Prostate gland (tissue), 2 donors: Measurements from ENCODE around the gene PDE9A.

Source experiments
- CTCF ChIP-seq, 4 experiments: fragments of 200-600 bp in 2 of 4; fragments of 450-650 bp in 2 of 4; sonication (generic) in 2 of 4; IDR thresholded peaks; 1 replicate in 3 of 4; 2 replicates in 1 of 4; pipeline ENCODE4 v1.5.1; 2016 to 2019; ENCODE audit warnings: antibody characterized with exemption in 4 of 4, mild to moderate bottlenecking in 2 of 4, moderate library complexity in 2 of 4
- POLR2A ChIP-seq: fragments of 450-650 bp; IDR thresholded peaks from one replicate; pipeline ENCODE4 v1.6.1; 2016; ENCODE audit warnings: antibody characterized with exemption, mild to moderate bottlenecking
- POLR2AphosphoS5 ChIP-seq: sonication (generic); formaldehyde crosslinking; IDR thresholded peaks from one replicate; pipeline ENCODE4 v1.6.1; 2017; ENCODE audit warnings: antibody characterized with exemption

- no peak for TF ChIP-seq CTCF (IDR thresholded peaks at IDR 0.05)
- no peak for TF ChIP-seq POLR2A
- no peak for TF ChIP-seq POLR2AphosphoS5
These were observed 144.1 kb downstream of the PDE9A start for GRCh38 chr21:42797522-42797921.
